GM19035 (cell line): Measurements from ENCODE around the gene RPS6KA2.
"Not testable (repeated sequence)": the region's sequence is repeated elsewhere in the genome, so short reads cannot be mapped to it uniquely, and the experiment has no call there.

Experiments
- ATAC-seq: cut with Tn5 transposase; IDR thresholded peaks from one replicate; pipeline ENCODE4 v1.9.1; 2021; ENCODE audit not compliant: unreplicated experiment

The RPS6KA2 gene

GRCh38 chr6:166408936-166409755 is 217.9 kb downstream of the RPS6KA2 start:
- ATAC-seq: no peak

- ATAC-seq: no peak
Observed at GRCh38 chr6:166406197-166406596, 220.9 kb downstream of the RPS6KA2 start.

GRCh38 chr6:166405386-166405785 is 221.7 kb downstream of the RPS6KA2 start:
- ATAC-seq: no peak

- no peak for ATAC-seq
Observed at GRCh38 chr6:166402582-166403277, 224.3 kb downstream of the RPS6KA2 start.

- peak; percentile 89 for ATAC-seq
Observed at GRCh38 chr6:166400649-166401250, 226.3 kb downstream of the RPS6KA2 start.

- no peak for ATAC-seq
Observed at GRCh38 chr6:166400181-166400580, 226.9 kb downstream of the RPS6KA2 start.

GRCh38 chr6:166398348-166398747 is 228.7 kb downstream of the RPS6KA2 start:
- no peak for ATAC-seq

- no peak for ATAC-seq
Observed at GRCh38 chr6:166397849-166398248, 229.2 kb downstream of the RPS6KA2 start.

GRCh38 chr6:166395778-166396177 is 231.3 kb downstream of the RPS6KA2 start:
- no peak for ATAC-seq

- no peak for ATAC-seq
Observed at GRCh38 chr6:166395351-166395750, 231.7 kb downstream of the RPS6KA2 start.

- no peak for ATAC-seq
Observed at GRCh38 chr6:166394036-166394892, 232.8 kb downstream of the RPS6KA2 start.

- no peak for ATAC-seq
Observed at GRCh38 chr6:166393535-166393823, 233.6 kb downstream of the RPS6KA2 start.

- ATAC-seq: not testable (repeated sequence)
Observed at GRCh38 chr6:166392755-166393534, 234.1 kb downstream of the RPS6KA2 start.

GRCh38 chr6:166389119-166389518 is 237.9 kb downstream of the RPS6KA2 start:
- ATAC-seq: no peak

GRCh38 chr6:166388290-166389004 is 238.6 kb downstream of the RPS6KA2 start:
- no peak for ATAC-seq

GRCh38 chr6:166387642-166388289 is 239.3 kb downstream of the RPS6KA2 start:
- ATAC-seq: no peak

- not testable (repeated sequence) for ATAC-seq
Observed at GRCh38 chr6:166387098-166387497, 240.0 kb downstream of the RPS6KA2 start.

- no peak for ATAC-seq
Observed at GRCh38 chr6:166386111-166386510, 240.9 kb downstream of the RPS6KA2 start.

GRCh38 chr6:166383802-166384363 is 243.2 kb downstream of the RPS6KA2 start:
- not testable (repeated sequence) for ATAC-seq
